Skeletal muscle satellite cell (primary cell): ENCODE data around the gene PAK1.
A peak's percentile ranks its signal among the peaks of the same experiment; 100 is the strongest.

ENCODE experiments used
- H3K27me3 ChIP-seq: 2 replicates; pipeline ENCODE4 v1.7.0; 2013; ENCODE audit warnings: low read length; ENCODE audit not compliant: control insufficient read depth, insufficient read depth
- H3K36me3 ChIP-seq: 2 replicates; pipeline ENCODE4 v1.7.0; 2013; ENCODE audit warnings: mild to moderate bottlenecking, control low read depth, low read length; ENCODE audit not compliant: insufficient read depth
- H3K4me1 ChIP-seq: 2 replicates; pipeline ENCODE4 v1.7.0; 2013; ENCODE audit warnings: low read length; ENCODE audit not compliant: control insufficient read depth, insufficient read depth
- H3K4me2 ChIP-seq: 2 replicates; pipeline ENCODE4 v1.7.0; 2013; ENCODE audit warnings: mild to moderate bottlenecking, low read length
- H3K4me3 ChIP-seq: 2 replicates; pipeline ENCODE4 v1.7.0; 2013; ENCODE audit warnings: low read length
- H3K9ac ChIP-seq: 2 replicates; pipeline ENCODE4 v1.7.0; 2013; ENCODE audit warnings: mild to moderate bottlenecking, low read depth, low read length, moderate library complexity
- H3K9me3 ChIP-seq: replicated peaks from 2 replicates; pipeline ENCODE4 v1.7.0; 2013; ENCODE audit warnings: mild to moderate bottlenecking, control low read depth, low read length

Gene PAK1

GRCh38 chr11:77412814-77413213 lies 61.1 kb downstream of the PAK1 start:
- peaks cover 17% of the 10 kb centered on the region for H3K4me1 ChIP-seq
- no peaks in the 10 kb centered on the region for H3K27me3 ChIP-seq
- H3K9ac ChIP-seq: no peak overlapping the region
- no peak overlapping the region for H3K4me2 ChIP-seq
- H3K4me3 ChIP-seq: no peak overlapping the region
- no peaks in the 10 kb centered on the region for H3K36me3 ChIP-seq
- H3K9me3 ChIP-seq: no peaks in the 10 kb centered on the region

GRCh38 chr11:77411717-77412441 lies 62.0 kb downstream of the PAK1 start:
- no peaks in the 10 kb centered on the region for H3K27me3 ChIP-seq
- peak overlapping the region; percentile 87 for H3K4me3 ChIP-seq
- no peaks in the 10 kb centered on the region for H3K36me3 ChIP-seq
- H3K4me2 ChIP-seq: peak overlapping the region; percentile 97
- H3K9me3 ChIP-seq: no peaks in the 10 kb centered on the region
- H3K4me1 ChIP-seq: peaks cover 26% of the 10 kb centered on the region
- H3K9ac ChIP-seq: peak overlapping the region; percentile 93

GRCh38 chr11:77411137-77411707 lies 62.7 kb downstream of the PAK1 start:
- Histone ChIP-seq H3K4me2 (peak overlapping the region; percentile 97), H3K36me3 (no peaks in the 10 kb centered on the region), H3K9ac (peak overlapping the region; percentile 93), H3K9me3 (no peaks in the 10 kb centered on the region), H3K4me3 (peak overlapping the region; percentile 87), H3K4me1 (peaks cover 26% of the 10 kb centered on the region), H3K27me3 (no peaks in the 10 kb centered on the region)

- Histone ChIP-seq H3K4me3 (peak overlapping the region; percentile 87), H3K36me3 (no peaks in the 10 kb centered on the region), H3K27me3 (no peaks in the 10 kb centered on the region), H3K4me1 (peaks cover 26% of the 10 kb centered on the region), H3K4me2 (peak overlapping the region; percentile 97), H3K9ac (no peak overlapping the region), H3K9me3 (no peaks in the 10 kb centered on the region)
Measured at GRCh38 chr11:77410076-77410827, 63.6 kb downstream of the PAK1 start.

GRCh38 chr11:77409046-77409445 lies 64.8 kb downstream of the PAK1 start:
- Histone ChIP-seq H3K36me3 (no peaks in the 10 kb centered on the region), H3K4me1 (peaks cover 26% of the 10 kb centered on the region), H3K27me3 (no peaks in the 10 kb centered on the region), H3K9ac (no peak overlapping the region), H3K4me2 (no peak overlapping the region), H3K9me3 (no peaks in the 10 kb centered on the region), H3K4me3 (no peak overlapping the region)

GRCh38 chr11:77407613-77408012 lies 66.3 kb downstream of the PAK1 start:
- peak overlapping the region; percentile 71 for H3K4me2 ChIP-seq
- no peaks in the 10 kb centered on the region for H3K36me3 ChIP-seq
- H3K4me1 ChIP-seq: peaks cover 26% of the 10 kb centered on the region
- H3K9ac ChIP-seq: no peak overlapping the region
- H3K9me3 ChIP-seq: no peaks in the 10 kb centered on the region
- H3K4me3 ChIP-seq: no peak overlapping the region
- H3K27me3 ChIP-seq: no peaks in the 10 kb centered on the region

- Histone ChIP-seq H3K9me3 (no peaks in the 10 kb centered on the region), H3K36me3 (no peaks in the 10 kb centered on the region), H3K27me3 (no peaks in the 10 kb centered on the region), H3K4me1 (peaks cover 22% of the 10 kb centered on the region), H3K4me3 (no peak overlapping the region), H3K9ac (no peak overlapping the region), H3K4me2 (no peak overlapping the region)
Measured at GRCh38 chr11:77406396-77406795, 67.5 kb downstream of the PAK1 start.

GRCh38 chr11:77403211-77403610 lies 70.7 kb downstream of the PAK1 start:
- H3K9ac ChIP-seq: no peak overlapping the region
- H3K4me1 ChIP-seq: peaks cover 21% of the 10 kb centered on the region
- H3K36me3 ChIP-seq: no peaks in the 10 kb centered on the region
- no peak overlapping the region for H3K4me3 ChIP-seq
- H3K4me2 ChIP-seq: no peak overlapping the region
- no peaks in the 10 kb centered on the region for H3K27me3 ChIP-seq
- no peaks in the 10 kb centered on the region for H3K9me3 ChIP-seq

GRCh38 chr11:77402218-77402556 lies 71.7 kb downstream of the PAK1 start:
- peaks cover 12% of the 10 kb centered on the region for H3K4me1 ChIP-seq
- H3K4me3 ChIP-seq: no peak overlapping the region
- H3K9me3 ChIP-seq: no peaks in the 10 kb centered on the region
- H3K4me2 ChIP-seq: no peak overlapping the region
- H3K36me3 ChIP-seq: no peaks in the 10 kb centered on the region
- no peak overlapping the region for H3K9ac ChIP-seq
- no peaks in the 10 kb centered on the region for H3K27me3 ChIP-seq

- H3K9ac ChIP-seq: no peak overlapping the region
- no peaks in the 10 kb centered on the region for H3K27me3 ChIP-seq
- no peak overlapping the region for H3K4me2 ChIP-seq
- H3K36me3 ChIP-seq: no peaks in the 10 kb centered on the region
- H3K9me3 ChIP-seq: no peaks in the 10 kb centered on the region
- H3K4me1 ChIP-seq: peaks cover 9% of the 10 kb centered on the region
- no peak overlapping the region for H3K4me3 ChIP-seq
Measured at GRCh38 chr11:77401486-77402217, 72.2 kb downstream of the PAK1 start.

GRCh38 chr11:77400775-77401449 lies 73.0 kb downstream of the PAK1 start:
- Histone ChIP-seq H3K4me1 (peaks cover 9% of the 10 kb centered on the region), H3K9ac (no peak overlapping the region), H3K36me3 (no peaks in the 10 kb centered on the region), H3K9me3 (no peaks in the 10 kb centered on the region), H3K27me3 (no peaks in the 10 kb centered on the region), H3K4me2 (no peak overlapping the region), H3K4me3 (no peak overlapping the region)
